Esophagus squamous epithelium (tissue), 4 donors: ENCODE results near the gene FAM241A.

Source experiments
- CTCF ChIP-seq, 6 experiments: fragments of 450-650 bp in 4 of 6; fragments of 200-600 bp in 2 of 6; sonication (generic) in 2 of 6; IDR thresholded peaks; one replicate each; pipeline ENCODE4 v1.5.1; 2016 to 2019; ENCODE audit warnings: antibody characterized with exemption in 6 of 6, mild to moderate bottlenecking in 4 of 6, moderate library complexity in 4 of 6
- POLR2A ChIP-seq, 4 donors: fragments of 450-650 bp; IDR thresholded peaks; one replicate each; pipeline ENCODE4 v1.6.1; 2017; ENCODE audit warnings: antibody characterized with exemption in 4 of 4, mild to moderate bottlenecking in 4 of 4, moderate library complexity in 3 of 4

DNA sequence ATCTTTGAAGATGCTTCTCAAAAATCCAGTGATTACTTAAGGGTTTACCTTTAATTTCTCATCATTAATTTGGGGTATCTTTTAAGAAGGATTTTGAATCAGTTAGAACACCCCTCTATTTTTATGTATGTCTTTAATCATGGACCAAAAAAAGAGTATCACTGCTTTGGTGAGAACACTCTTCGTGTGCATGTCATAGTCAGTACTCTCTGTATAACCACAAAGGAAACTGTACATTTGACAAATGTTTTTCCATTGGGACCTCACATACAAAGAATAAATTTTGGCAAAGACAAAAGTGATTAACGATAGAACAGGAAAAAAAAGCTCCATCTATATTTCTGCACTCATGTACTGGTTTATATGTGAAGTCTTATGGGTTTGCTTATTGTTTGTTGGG is 31.3 kb downstream of the FAM241A start:
- no peak for TF ChIP-seq CTCF (IDR thresholded peaks at IDR 0.05)
- no peak for TF ChIP-seq POLR2A (IDR thresholded peaks at IDR 0.05)
